HEK293T (cell line): ENCODE measurements around the gene CHRNG.

Source experiments
- FOXM1 ChIP-seq: fragments of 450-650 bp; IDR thresholded peaks from 2 replicates; pipeline ENCODE4 v1.6.1; 2017; ENCODE audit warnings: mild to moderate bottlenecking, borderline replicate concordance
- HDGF ChIP-seq: fragments of 450-650 bp; IDR thresholded peaks from 2 replicates; pipeline ENCODE4 v1.6.1; 2017; ENCODE audit warnings: antibody characterized with exemption, borderline replicate concordance
- LEF1 ChIP-seq: fragments of 450-650 bp; IDR thresholded peaks from 2 replicates; pipeline ENCODE4 v1.6.1; 2017; ENCODE audit warnings: mild to moderate bottlenecking, borderline replicate concordance
- SUZ12 ChIP-seq: fragments of 450-650 bp; IDR thresholded peaks from 2 replicates; pipeline ENCODE4 v1.6.1; 2016; ENCODE audit warnings: mild to moderate bottlenecking

- TF ChIP-seq SUZ12 (no peak), FOXM1 (no peak), HDGF (no peak), LEF1 (no peak)
Observed at GRCh38 chr2:232495292-232495691, 44.2 kb upstream of the CHRNG start.
